ENCODE measurements around the gene IL15. TPM values are rescaled to one million over a fixed set of nuclear protein-coding genes. Genes with fewer than 3 reads are reported as not detected.

IL15 gene
- total RNA-seq, 1 donor from 2014 or later, result 0.98 TPM

GRCh38 chr4:141640696-141641095 is 4.3 kb downstream of the IL15 start:
- H3K4me1 Mint-ChIP-seq (ENCODE audit: low read depth), result peaks cover 3% of the 10 kb centered on the region
- peaks cover 35% of the 10 kb centered on the region for H3K27me3 Mint-ChIP-seq
- H3K27ac Mint-ChIP-seq, result no peak overlapping the region
- no peak for DNase-seq (ENCODE audit: low spot score, unreplicated experiment)
- H3K36me3 Mint-ChIP-seq (ENCODE audit: insufficient read depth), result no peaks in the 10 kb centered on the region
- TF ChIP-seq, protein P1, sequence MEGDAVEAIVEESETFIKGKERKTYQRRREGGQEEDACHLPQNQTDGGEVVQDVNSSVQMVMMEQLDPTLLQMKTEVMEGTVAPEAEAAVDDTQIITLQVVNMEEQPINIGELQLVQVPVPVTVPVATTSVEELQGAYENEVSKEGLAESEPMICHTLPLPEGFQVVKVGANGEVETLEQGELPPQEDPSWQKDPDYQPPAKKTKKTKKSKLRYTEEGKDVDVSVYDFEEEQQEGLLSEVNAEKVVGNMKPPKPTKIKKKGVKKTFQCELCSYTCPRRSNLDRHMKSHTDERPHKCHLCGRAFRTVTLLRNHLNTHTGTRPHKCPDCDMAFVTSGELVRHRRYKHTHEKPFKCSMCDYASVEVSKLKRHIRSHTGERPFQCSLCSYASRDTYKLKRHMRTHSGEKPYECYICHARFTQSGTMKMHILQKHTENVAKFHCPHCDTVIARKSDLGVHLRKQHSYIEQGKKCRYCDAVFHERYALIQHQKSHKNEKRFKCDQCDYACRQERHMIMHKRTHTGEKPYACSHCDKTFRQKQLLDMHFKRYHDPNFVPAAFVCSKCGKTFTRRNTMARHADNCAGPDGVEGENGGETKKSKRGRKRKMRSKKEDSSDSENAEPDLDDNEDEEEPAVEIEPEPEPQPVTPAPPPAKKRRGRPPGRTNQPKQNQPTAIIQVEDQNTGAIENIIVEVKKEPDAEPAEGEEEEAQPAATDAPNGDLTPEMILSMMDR (IDR thresholded peaks at IDR 0.05; ENCODE audit: unreplicated experiment), result no peak
- H3K9me3 Mint-ChIP-seq (ENCODE audit: low read depth), result no peaks in the 10 kb centered on the region
- H3K4me3 Mint-ChIP-seq (ENCODE audit: low read depth), result no peak overlapping the region

GRCh38 chr4:141642063-141642462 is 5.7 kb downstream of the IL15 start:
- no peak for DNase-seq (ENCODE audit: low spot score, unreplicated experiment)
- H3K4me3 Mint-ChIP-seq (ENCODE audit: low read depth), result no peak overlapping the region
- no peak overlapping the region for H3K27ac Mint-ChIP-seq
- peaks cover 25% of the 10 kb centered on the region for H3K27me3 Mint-ChIP-seq
- no peaks in the 10 kb centered on the region for H3K36me3 Mint-ChIP-seq (ENCODE audit: insufficient read depth)
- no peaks in the 10 kb centered on the region for H3K9me3 Mint-ChIP-seq (ENCODE audit: low read depth)
- TF ChIP-seq, protein P1 (IDR thresholded peaks at IDR 0.05; ENCODE audit: unreplicated experiment), result no peak
- H3K4me1 Mint-ChIP-seq (ENCODE audit: low read depth), result peaks cover 2% of the 10 kb centered on the region

DNA sequence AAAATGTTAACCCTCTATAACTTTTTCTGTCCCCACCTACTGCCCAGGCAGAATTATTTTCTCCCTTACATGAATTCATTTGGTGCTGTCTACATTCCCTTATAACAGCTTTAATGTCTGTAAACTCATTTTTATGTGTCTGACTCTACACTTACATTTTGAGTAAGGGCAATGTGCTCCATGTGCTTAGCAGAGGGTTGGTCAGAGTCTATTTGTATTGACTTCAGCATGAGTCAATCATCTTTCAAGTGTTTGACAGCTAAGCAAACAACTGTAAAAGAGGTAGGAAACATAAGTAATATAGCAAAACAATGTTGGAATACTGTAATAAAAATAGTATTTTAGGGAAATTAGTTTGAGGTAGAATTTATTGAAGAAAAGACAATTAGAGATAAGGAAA is 6.3 kb downstream of the IL15 start:
- Mint-ChIP-seq H3K9me3 (ENCODE audit: low read depth) (no peaks in the 10 kb centered on the region), H3K27ac (no peak overlapping the region), H3K4me1 (ENCODE audit: low read depth) (no peaks in the 10 kb centered on the region), H3K36me3 (ENCODE audit: insufficient read depth) (no peaks in the 10 kb centered on the region), H3K27me3 (peaks cover 19% of the 10 kb centered on the region), H3K4me3 (ENCODE audit: low read depth) (no peak overlapping the region)
- TF ChIP-seq, protein P1 (IDR thresholded peaks at IDR 0.05; ENCODE audit: unreplicated experiment), result no peak
- no peak for DNase-seq (ENCODE audit: low spot score, unreplicated experiment)

DNA sequence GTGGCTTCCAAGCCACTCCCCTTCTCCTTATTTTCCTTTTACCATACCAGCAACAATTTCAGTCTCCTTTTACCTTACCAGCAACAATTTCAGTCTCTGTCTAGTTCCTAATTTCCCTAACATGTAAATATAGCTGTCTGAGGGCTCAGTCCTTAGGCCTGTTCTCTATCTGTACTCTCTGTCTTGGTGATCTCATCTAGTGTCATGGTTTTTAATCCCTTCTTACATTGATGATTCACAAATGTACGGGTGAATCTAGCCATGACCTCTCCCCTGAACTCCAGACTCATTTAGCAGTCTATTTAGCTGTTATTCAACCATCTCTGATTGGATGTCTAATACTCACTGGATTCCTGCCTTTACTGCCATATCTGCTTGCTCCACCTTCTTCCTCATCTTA is 7.2 kb downstream of the IL15 start:
- Mint-ChIP-seq H3K4me1 (ENCODE audit: low read depth) (no peaks in the 10 kb centered on the region), H3K9me3 (ENCODE audit: low read depth) (no peaks in the 10 kb centered on the region), H3K27me3 (peaks cover 10% of the 10 kb centered on the region), H3K4me3 (ENCODE audit: low read depth) (no peak overlapping the region), H3K36me3 (ENCODE audit: insufficient read depth) (no peaks in the 10 kb centered on the region), H3K27ac (no peak overlapping the region)
- DNase-seq (ENCODE audit: low spot score, unreplicated experiment), result no peak
- TF ChIP-seq, protein P1 (IDR thresholded peaks at IDR 0.05; ENCODE audit: unreplicated experiment), result no peak

- Mint-ChIP-seq H3K9me3 (ENCODE audit: low read depth) (no peaks in the 10 kb centered on the region), H3K4me3 (ENCODE audit: low read depth) (no peak overlapping the region), H3K4me1 (ENCODE audit: low read depth) (no peaks in the 10 kb centered on the region), H3K27ac (no peak overlapping the region), H3K36me3 (ENCODE audit: insufficient read depth) (no peaks in the 10 kb centered on the region), H3K27me3 (no peaks in the 10 kb centered on the region)
- TF ChIP-seq, protein P1 (IDR thresholded peaks at IDR 0.05; ENCODE audit: unreplicated experiment), result no peak
- DNase-seq (ENCODE audit: low spot score, unreplicated experiment), result no peak
Measured at GRCh38 chr4:141645611-141646340, 9.4 kb downstream of the IL15 start.
